ENCODE data around the gene LRP1-AS. TPM values are rescaled to one million over a fixed set of nuclear protein-coding genes. Genes with fewer than 3 reads are reported as not detected.

Gene LRP1-AS
- total and polyA plus RNA-seq, 10 of the 15 experiments (the other 5 are each of a cell fraction or from before 2014, with no cell fraction given), result not detected

- in situ Hi-C loops (cut with MboI), result no loop called here
- FAIRE-seq (no peak), DNase-seq (ENCODE audit: low read depth, low spot score) (no peak), ATAC-seq (peak; percentile 78)
- Histone ChIP-seq H3K4me3 (no peak overlapping the region), H3K4me1 (ENCODE audit: control insufficient read depth, insufficient read depth, low read length) (no peaks in the 10 kb centered on the region), H3K36me3 (ENCODE audit: control insufficient read depth in 2 of 2, insufficient read depth in 2 of 2, low read length in 1 of 2) (no peaks in the 10 kb centered on the region), H3K27ac (ENCODE audit: control insufficient read depth, insufficient read depth) (no peak overlapping the region), H2AFZ (ENCODE audit: control insufficient read depth, low read depth, low read length) (no peak overlapping the region), H3K4me2 (ENCODE audit: control insufficient read depth, insufficient read depth) (no peak overlapping the region), H3K79me2 (ENCODE audit: control insufficient read depth, insufficient read depth, low read length) (no peaks in the 10 kb centered on the region), H3K27me3 (replicated peaks in 1 of 2; ENCODE audit: control insufficient read depth in 2 of 2, insufficient read depth in 2 of 2, low read length in 1 of 2) (no peaks in the 10 kb centered on the region), H3K9me3 (replicated peaks; ENCODE audit: control insufficient read depth, insufficient read depth, low read length) (no peaks in the 10 kb centered on the region), H3K9ac (ENCODE audit: control insufficient read depth, insufficient read depth, low read length) (no peak overlapping the region), H4K20me1 (ENCODE audit: control insufficient read depth, insufficient read depth) (no peaks in the 10 kb centered on the region; the same call in none of the 2 replicates)
- TF ChIP-seq RAD21 (IDR thresholded peaks at IDR 0.05; ENCODE audit: insufficient read depth, low read depth, low read length), result peak; percentile 36; the same call in 1 of the 2 replicates
- peak; percentile 51; the same call in 1 of the 2 replicates for TF ChIP-seq SMC3 (IDR thresholded peaks at IDR 0.05; ENCODE audit: borderline replicate concordance, low read length)
- TF ChIP-seq HDAC6 (IDR thresholded peaks at IDR 0.05; ENCODE audit: unreplicated experiment), result no peak
- no peak for TF ChIP-seq RFX5 (IDR thresholded peaks at IDR 0.05; ENCODE audit: low read depth, low read length)
- TF ChIP-seq SUPT20H (IDR thresholded peaks at IDR 0.05; ENCODE audit: borderline replicate concordance, control insufficient read depth, low read depth, low read length), result no peak
- TF ChIP-seq, protein P1, sequence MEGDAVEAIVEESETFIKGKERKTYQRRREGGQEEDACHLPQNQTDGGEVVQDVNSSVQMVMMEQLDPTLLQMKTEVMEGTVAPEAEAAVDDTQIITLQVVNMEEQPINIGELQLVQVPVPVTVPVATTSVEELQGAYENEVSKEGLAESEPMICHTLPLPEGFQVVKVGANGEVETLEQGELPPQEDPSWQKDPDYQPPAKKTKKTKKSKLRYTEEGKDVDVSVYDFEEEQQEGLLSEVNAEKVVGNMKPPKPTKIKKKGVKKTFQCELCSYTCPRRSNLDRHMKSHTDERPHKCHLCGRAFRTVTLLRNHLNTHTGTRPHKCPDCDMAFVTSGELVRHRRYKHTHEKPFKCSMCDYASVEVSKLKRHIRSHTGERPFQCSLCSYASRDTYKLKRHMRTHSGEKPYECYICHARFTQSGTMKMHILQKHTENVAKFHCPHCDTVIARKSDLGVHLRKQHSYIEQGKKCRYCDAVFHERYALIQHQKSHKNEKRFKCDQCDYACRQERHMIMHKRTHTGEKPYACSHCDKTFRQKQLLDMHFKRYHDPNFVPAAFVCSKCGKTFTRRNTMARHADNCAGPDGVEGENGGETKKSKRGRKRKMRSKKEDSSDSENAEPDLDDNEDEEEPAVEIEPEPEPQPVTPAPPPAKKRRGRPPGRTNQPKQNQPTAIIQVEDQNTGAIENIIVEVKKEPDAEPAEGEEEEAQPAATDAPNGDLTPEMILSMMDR (IDR thresholded peaks at IDR 0.05 in 2 of 3, conservative IDR thresholded peaks at IDR 0.05 in 1 of 3; ENCODE audit: control insufficient read depth in 2 of 3, extremely low read depth in 1 of 3, insufficient read depth in 1 of 3, low read depth in 3 of 3, low read length in 3 of 3), result peak; percentile 53 to 64 (median 57)
- TF ChIP-seq CEBPZ (IDR thresholded peaks at IDR 0.05; ENCODE audit: low read depth, low read length), result no peak
- TF ChIP-seq SREBF2 (IDR thresholded peaks at IDR 0.05; ENCODE audit: low read length), result no peak
- no peak for TF ChIP-seq TCF12 (IDR thresholded peaks at IDR 0.05; ENCODE audit: low read depth, low read length)
- no TSS peak for BruUV-seq (replicated peaks)
- 42% methylated on average over 11 of the region's 11 CpGs for WGBS (ENCODE audit: insufficient coverage, insufficient replicate concordance, low lambda C conversion rate, missing lambda C conversion rate)
- intact Hi-C loops (cut with micrococcal nuclease; ENCODE audit: unreplicated experiment), result loop anchor here (1.0 kb wide), 1 partner anchor 49 kb away; no protein-coding TSS in a partner anchor
- POLR2A ChIA-PET, result interaction anchor here (1.6 kb wide), 1 partner anchor 13 kb away, joined by 3 read pairs; no protein-coding TSS in a partner anchor
- SMC1A ChIA-PET (ENCODE audit: uncharacterized antibody, unreplicated experiment), result interaction anchor here (0.8 to 1.7 kb wide), 3 partner anchors 45 to 51 kb away, joined by 3 to 6 read pairs (median 3); partner anchors contain the start of gene LRP1
- RAD21 ChIA-PET (ENCODE audit: unreplicated experiment), result interaction anchor here (1.0 kb wide), 1 partner anchor 45 kb away, joined by 4 read pairs; the partner anchor contains the start of gene LRP1
- CTCF ChIA-PET, result interaction anchor here (0.6 to 5.4 kb wide), 13 partner anchors 13 to 484 kb away, joined by 3 to 66 read pairs (median 6); partner anchors contain the start of gene LRP1
Measured at GRCh38 chr12:57173089-57173488, 25.7 kb upstream of the LRP1-AS start.

Measured in GM12878 (cell line).